SK-N-SH (cell line): Measurements from ENCODE around the gene ZNF217.
A peak's percentile ranks its signal among the peaks of the same experiment; 100 is the strongest.

Experiments
- CTCF ChIP-seq: fragments of 200-600 bp; sonication (generic); IDR thresholded peaks from 2 replicates; pipeline ENCODE4 v1.6.1; 2017; ENCODE audit warnings: antibody characterized with exemption, mild to moderate bottlenecking, moderate library complexity
- EP300 ChIP-seq, 2 experiments: IDR thresholded peaks; 2 replicates each; pipeline versions ENCODE4 v1.4.0 to v1.6.1; 2012; ENCODE audit warnings: borderline replicate concordance in 1 of 2, low read depth in 1 of 2, low read length in 1 of 2
- EZH2phosphoT487 ChIP-seq: fragments of 200-600 bp; sonication (generic); IDR thresholded peaks from 2 replicates; pipeline ENCODE4 v1.6.1; 2017; ENCODE audit warnings: low read depth, mixed run types, mild to moderate bottlenecking, antibody characterized with exemption, moderate library complexity, borderline replicate concordance
- FOXJ3 ChIP-seq: sonication (generic); formaldehyde crosslinking; IDR thresholded peaks from 2 replicates; pipeline ENCODE4 v1.5.1; 2020; ENCODE audit warnings: mild to moderate bottlenecking, missing genetic modification reagents
- JUND ChIP-seq: IDR thresholded peaks from 2 replicates; pipeline ENCODE4 v1.4.0; 2012
- MAX ChIP-seq: IDR thresholded peaks from 2 replicates; pipeline ENCODE4 v1.4.0; 2012; ENCODE audit warnings: low read depth
- MXI1 ChIP-seq: IDR thresholded peaks from 2 replicates; pipeline ENCODE4 v1.6.1; 2012; ENCODE audit warnings: mild to moderate bottlenecking, low read depth, low read length, improper control_type of control experiment
- NFIC ChIP-seq: IDR thresholded peaks from 2 replicates; pipeline ENCODE4 v1.4.0; 2012; ENCODE audit warnings: borderline replicate concordance
- POLR2AphosphoS5 ChIP-seq: IDR thresholded peaks from 2 replicates; pipeline ENCODE4 v1.6.1; 2012; ENCODE audit warnings: low read depth, low read length
- RCOR1 ChIP-seq: fragments of 150-350 bp; IDR thresholded peaks from 2 replicates; pipeline ENCODE4 v1.6.1; 2017; ENCODE audit warnings: antibody characterized with exemption, low read length
- SIN3A ChIP-seq: IDR thresholded peaks from 2 replicates; pipeline ENCODE4 v1.6.1; 2012; ENCODE audit warnings: low read depth, mild to moderate bottlenecking, low read length, moderate library complexity, borderline replicate concordance
- USF2 ChIP-seq: fragments of 150-350 bp; IDR thresholded peaks from 2 replicates; pipeline ENCODE4 v1.6.1; 2017; ENCODE audit warnings: antibody characterized with exemption, low read length, low read depth, borderline replicate concordance
- YY1 ChIP-seq: IDR thresholded peaks from 2 replicates; pipeline ENCODE4 v1.4.0; 2012; ENCODE audit warnings: low read depth, mild to moderate bottlenecking
- ZBTB33 ChIP-seq: IDR thresholded peaks from 2 replicates; pipeline ENCODE4 v1.4.0; 2012; ENCODE audit warnings: low read depth, borderline replicate concordance

GRCh38 chr20:53623454-53624211 is 30.0 kb upstream of the ZNF217 start:
- TF ChIP-seq CTCF (no peak), MAX (peak; percentile 89), JUND (no peak), SIN3A (no peak), YY1 (peak; percentile 78; the same call in 1 of the 2 replicates), EP300 (IDR thresholded peaks at IDR 0.05; ENCODE audit: borderline replicate concordance in 1 of 2, low read depth in 1 of 2, low read length in 1 of 2) (no peak), EZH2phosphoT487 (no peak), FOXJ3 (CRISPR knock-in tag) (no peak), MXI1 (peak; percentile 44; the same call in 1 of the 2 replicates), RCOR1 (no peak), USF2 (no peak), POLR2AphosphoS5 (peak; percentile 85), NFIC (no peak), ZBTB33 (no peak)
